ENCODE data around the gene TNRC6C. TPM values are rescaled to one million over a fixed set of nuclear protein-coding genes. Genes with fewer than 3 reads are reported as not detected.
"Not testable (repeated sequence)": the region's sequence is repeated elsewhere in the genome, so short reads cannot be mapped to it uniquely, and the experiment has no call there.

TNRC6C gene
- total RNA-seq, 3 donors from 2014 or later = 14.1 to 21.7 (median 21.6) TPM

DNA sequence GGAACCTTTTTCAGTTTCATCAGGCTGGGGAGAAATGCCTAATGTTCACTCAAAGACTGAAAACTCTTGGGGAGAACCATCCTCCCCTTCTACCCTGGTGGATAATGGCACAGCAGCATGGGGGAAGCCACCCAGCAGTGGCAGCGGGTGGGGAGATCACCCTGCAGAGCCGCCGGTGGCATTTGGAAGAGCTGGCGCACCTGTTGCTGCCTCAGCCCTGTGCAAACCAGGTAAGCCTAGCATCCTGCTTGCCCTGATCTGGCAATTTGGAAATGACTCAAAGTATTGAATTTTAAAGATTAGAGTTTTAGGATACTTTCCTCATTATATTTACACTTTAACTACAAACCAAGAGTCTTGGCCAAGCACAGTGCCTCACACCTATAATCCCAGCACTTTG is 106.2 kb downstream of the TNRC6C start:
- Histone ChIP-seq H3K9me3 (no peaks in the 10 kb centered on the region), H3K36me3 (no peaks in the 10 kb centered on the region), H3K27ac (no peak overlapping the region), H3K27me3 (no peaks in the 10 kb centered on the region), H3K4me3 (no peak overlapping the region), H3K4me1 (no peaks in the 10 kb centered on the region)
- DNase-seq (ENCODE audit: low spot score in 2 of 2) = no peak
- intact Hi-C loops (cut with DNase I; ENCODE audit: low total_unique reads) = no loop called here
- TF ChIP-seq POLR2AphosphoS5 (IDR thresholded peaks at IDR 0.05) (no peak), POLR2A (IDR thresholded peaks at IDR 0.05) (no peak)
- TF ChIP-seq, protein P1, sequence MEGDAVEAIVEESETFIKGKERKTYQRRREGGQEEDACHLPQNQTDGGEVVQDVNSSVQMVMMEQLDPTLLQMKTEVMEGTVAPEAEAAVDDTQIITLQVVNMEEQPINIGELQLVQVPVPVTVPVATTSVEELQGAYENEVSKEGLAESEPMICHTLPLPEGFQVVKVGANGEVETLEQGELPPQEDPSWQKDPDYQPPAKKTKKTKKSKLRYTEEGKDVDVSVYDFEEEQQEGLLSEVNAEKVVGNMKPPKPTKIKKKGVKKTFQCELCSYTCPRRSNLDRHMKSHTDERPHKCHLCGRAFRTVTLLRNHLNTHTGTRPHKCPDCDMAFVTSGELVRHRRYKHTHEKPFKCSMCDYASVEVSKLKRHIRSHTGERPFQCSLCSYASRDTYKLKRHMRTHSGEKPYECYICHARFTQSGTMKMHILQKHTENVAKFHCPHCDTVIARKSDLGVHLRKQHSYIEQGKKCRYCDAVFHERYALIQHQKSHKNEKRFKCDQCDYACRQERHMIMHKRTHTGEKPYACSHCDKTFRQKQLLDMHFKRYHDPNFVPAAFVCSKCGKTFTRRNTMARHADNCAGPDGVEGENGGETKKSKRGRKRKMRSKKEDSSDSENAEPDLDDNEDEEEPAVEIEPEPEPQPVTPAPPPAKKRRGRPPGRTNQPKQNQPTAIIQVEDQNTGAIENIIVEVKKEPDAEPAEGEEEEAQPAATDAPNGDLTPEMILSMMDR (IDR thresholded peaks at IDR 0.05) = no peak

DNA sequence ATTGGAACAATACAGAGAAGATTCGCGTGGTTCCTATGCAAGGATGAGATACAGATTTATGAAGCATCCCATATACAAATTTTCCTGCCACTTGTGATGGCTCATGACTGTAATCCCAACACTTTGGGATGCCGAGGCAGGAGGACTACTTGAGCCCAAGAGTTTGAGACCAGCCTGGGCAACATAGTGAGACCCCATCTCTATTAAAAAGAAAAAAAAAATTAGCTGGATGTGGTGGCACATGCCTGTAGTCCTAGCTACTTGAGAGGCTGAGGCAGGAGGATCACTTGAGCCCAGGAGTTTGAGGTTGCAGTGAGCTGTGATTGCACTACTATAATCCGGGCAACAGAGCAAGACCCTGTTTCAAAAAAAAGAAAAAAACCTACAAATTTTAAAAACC is 108.5 kb downstream of the TNRC6C start:
- H3K4me3 ChIP-seq; H3K36me3 ChIP-seq; intact Hi-C loops (cut with DNase I; ENCODE audit: low total_unique reads): not testable (repeated sequence)

DNA sequence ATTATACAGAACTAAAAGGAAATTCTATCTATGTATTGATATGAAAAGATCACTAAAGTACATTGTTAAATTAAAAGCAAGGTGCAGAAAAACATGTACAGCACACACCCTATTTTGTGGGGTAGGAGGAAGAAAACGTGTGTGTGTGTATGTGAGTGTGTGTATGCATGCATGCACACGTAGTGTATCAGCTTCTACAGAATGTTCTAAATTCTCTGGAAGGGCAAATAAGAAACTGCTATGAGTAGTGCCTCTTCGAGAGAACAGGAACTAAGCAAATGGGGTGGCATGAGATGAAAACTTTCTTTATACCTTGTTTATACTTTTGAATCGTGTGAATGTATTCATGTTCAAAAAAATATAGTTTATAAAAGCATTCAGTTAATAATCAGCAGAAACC is 111.2 kb downstream of the TNRC6C start:
- intact Hi-C loops (cut with DNase I; ENCODE audit: low total_unique reads) = no loop called here
- TF ChIP-seq POLR2A (IDR thresholded peaks at IDR 0.05) (no peak), POLR2AphosphoS5 (IDR thresholded peaks at IDR 0.05) (no peak)
- TF ChIP-seq, protein P1 (IDR thresholded peaks at IDR 0.05) = no peak
- H3K27me3 ChIP-seq = no peaks in the 10 kb centered on the region
- peaks cover 20% of the 10 kb centered on the region for H3K36me3 ChIP-seq
- no peak for DNase-seq (ENCODE audit: low spot score in 2 of 2)
- H3K4me3 ChIP-seq = no peak overlapping the region
- H3K27ac ChIP-seq = no peak overlapping the region
- no peaks in the 10 kb centered on the region for H3K4me1 ChIP-seq
- H3K9me3 ChIP-seq = no peaks in the 10 kb centered on the region

More for the DNA sequence above, 108.5 kb downstream of the TNRC6C start:
- H3K27me3 ChIP-seq; H3K4me1 ChIP-seq; DNase-seq (ENCODE audit: low spot score in 2 of 2); H3K27ac ChIP-seq; H3K9me3 ChIP-seq: not testable (repeated sequence)

DNA sequence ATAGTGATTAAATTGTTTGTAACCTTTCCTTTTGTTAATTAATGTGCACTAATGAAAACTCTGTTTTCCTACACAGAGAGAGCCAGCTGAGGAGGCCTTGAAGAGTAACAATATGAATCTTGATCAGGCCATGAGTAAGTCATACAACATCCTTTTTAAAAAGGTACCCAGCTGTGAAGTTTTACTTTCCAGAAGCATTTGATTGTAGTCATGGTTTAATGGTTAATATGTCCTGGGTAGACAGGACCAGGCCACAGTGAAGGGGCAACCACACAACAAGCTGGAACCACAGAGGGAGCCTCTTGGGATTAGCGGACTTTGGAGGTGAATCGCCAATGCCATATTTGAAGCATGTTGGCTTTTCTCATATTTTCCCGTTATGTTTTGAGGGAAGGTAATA is 114.5 kb downstream of the TNRC6C start:
- H3K36me3 ChIP-seq = peaks cover 23% of the 10 kb centered on the region

DNA sequence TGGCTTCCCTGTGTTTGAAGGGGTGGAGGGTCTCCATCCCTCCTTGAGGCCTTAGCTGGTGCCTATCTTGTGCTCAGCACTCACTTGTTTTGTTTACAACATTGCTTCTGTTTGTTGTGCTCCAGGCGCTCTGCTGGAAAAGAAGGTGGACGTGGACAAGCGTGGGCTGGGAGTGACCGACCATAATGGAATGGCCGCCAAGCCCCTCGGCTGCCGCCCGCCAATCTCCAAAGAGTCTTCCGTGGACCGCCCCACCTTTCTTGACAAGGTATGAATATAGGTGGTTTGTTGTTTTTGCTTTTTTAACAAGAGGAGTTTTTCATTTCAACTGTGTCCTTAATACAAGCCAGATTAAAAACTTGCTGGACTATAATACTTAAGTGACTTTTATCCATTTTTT is 116.5 kb downstream of the TNRC6C start:
- TF ChIP-seq POLR2A (IDR thresholded peaks at IDR 0.05) (no peak), POLR2AphosphoS5 (IDR thresholded peaks at IDR 0.05) (no peak)
- TF ChIP-seq, protein P1 (IDR thresholded peaks at IDR 0.05) = no peak
- Histone ChIP-seq H3K36me3 (peaks cover 23% of the 10 kb centered on the region), H3K4me3 (no peak overlapping the region), H3K27ac (no peak overlapping the region), H3K9me3 (no peaks in the 10 kb centered on the region), H3K27me3 (no peaks in the 10 kb centered on the region), H3K4me1 (no peaks in the 10 kb centered on the region)
- intact Hi-C loops (cut with DNase I; ENCODE audit: low total_unique reads) = no loop called here
- DNase-seq (ENCODE audit: low spot score in 2 of 2) = no peak

More for the DNA sequence above, 114.5 kb downstream of the TNRC6C start:
- TF ChIP-seq POLR2A (IDR thresholded peaks at IDR 0.05) (no peak), POLR2AphosphoS5 (IDR thresholded peaks at IDR 0.05) (no peak)
- TF ChIP-seq, protein P1 (IDR thresholded peaks at IDR 0.05) = no peak
- Histone ChIP-seq H3K4me1 (no peaks in the 10 kb centered on the region), H3K4me3 (no peak overlapping the region), H3K27me3 (no peaks in the 10 kb centered on the region), H3K9me3 (no peaks in the 10 kb centered on the region), H3K27ac (no peak overlapping the region)
- intact Hi-C loops (cut with DNase I; ENCODE audit: low total_unique reads) = no loop called here
- no peak for DNase-seq (ENCODE audit: low spot score in 2 of 2)

DNA sequence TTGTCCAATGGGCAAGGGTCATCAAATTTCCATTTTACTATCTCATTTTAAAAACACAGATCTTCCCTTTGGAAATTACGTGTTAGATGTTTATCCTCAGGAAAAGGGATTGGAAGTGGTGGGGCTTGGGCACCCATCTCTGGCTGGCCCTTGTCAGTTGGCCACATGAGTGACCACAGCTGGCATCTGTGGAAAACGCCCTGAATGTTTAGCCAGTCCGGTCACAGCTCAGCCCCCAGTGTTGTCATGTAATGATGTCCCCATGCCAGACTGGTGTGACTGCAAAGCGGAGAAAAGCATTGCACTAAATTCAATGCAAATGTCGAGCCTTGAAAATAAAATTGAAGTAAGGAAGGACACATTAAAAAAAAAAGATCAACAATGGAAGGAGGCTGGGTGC is 117.0 kb downstream of the TNRC6C start:
- H3K4me3 ChIP-seq = no peak overlapping the region
- TF ChIP-seq POLR2AphosphoS5 (IDR thresholded peaks at IDR 0.05) (no peak), POLR2A (IDR thresholded peaks at IDR 0.05) (no peak)
- TF ChIP-seq, protein P1 (IDR thresholded peaks at IDR 0.05) = no peak
- intact Hi-C loops (cut with DNase I; ENCODE audit: low total_unique reads) = no loop called here

More for the DNA sequence above, 117.0 kb downstream of the TNRC6C start:
- no peak for DNase-seq (ENCODE audit: low spot score in 2 of 2)
- Histone ChIP-seq H3K36me3 (peaks cover 23% of the 10 kb centered on the region), H3K9me3 (no peaks in the 10 kb centered on the region), H3K4me1 (no peaks in the 10 kb centered on the region), H3K27ac (no peak overlapping the region), H3K27me3 (no peaks in the 10 kb centered on the region)

All from breast epithelium (tissue), 4 donors.